ENCODE measurements around the gene MFN2. TPM values are rescaled to one million over a fixed set of nuclear protein-coding genes. Genes with fewer than 3 reads are reported as not detected.

MFN2 gene
- total RNA-seq, 1 donor from 2014 or later = 61.9 TPM

- DNase-seq = no peak
- H3K27ac Mint-ChIP-seq (ENCODE audit: unreplicated experiment) = peak overlapping the region; percentile 28
These were observed 71.8 kb downstream of the MFN2 start for GRCh38 chr1:12052008-12052573.

GRCh38 chr1:12052997-12053686, 72.9 kb downstream of the MFN2 start:
- TF ChIP-seq, protein P1, sequence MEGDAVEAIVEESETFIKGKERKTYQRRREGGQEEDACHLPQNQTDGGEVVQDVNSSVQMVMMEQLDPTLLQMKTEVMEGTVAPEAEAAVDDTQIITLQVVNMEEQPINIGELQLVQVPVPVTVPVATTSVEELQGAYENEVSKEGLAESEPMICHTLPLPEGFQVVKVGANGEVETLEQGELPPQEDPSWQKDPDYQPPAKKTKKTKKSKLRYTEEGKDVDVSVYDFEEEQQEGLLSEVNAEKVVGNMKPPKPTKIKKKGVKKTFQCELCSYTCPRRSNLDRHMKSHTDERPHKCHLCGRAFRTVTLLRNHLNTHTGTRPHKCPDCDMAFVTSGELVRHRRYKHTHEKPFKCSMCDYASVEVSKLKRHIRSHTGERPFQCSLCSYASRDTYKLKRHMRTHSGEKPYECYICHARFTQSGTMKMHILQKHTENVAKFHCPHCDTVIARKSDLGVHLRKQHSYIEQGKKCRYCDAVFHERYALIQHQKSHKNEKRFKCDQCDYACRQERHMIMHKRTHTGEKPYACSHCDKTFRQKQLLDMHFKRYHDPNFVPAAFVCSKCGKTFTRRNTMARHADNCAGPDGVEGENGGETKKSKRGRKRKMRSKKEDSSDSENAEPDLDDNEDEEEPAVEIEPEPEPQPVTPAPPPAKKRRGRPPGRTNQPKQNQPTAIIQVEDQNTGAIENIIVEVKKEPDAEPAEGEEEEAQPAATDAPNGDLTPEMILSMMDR (IDR thresholded peaks at IDR 0.05; ENCODE audit: partially characterized antibody, unreplicated experiment) = peak; percentile 9

More at GRCh38 chr1:12052008-12052573, 71.8 kb downstream of the MFN2 start:
- Mint-ChIP-seq H3K9me3 (ENCODE audit: unreplicated experiment) (peaks cover 8% of the 10 kb centered on the region), H3K36me3 (ENCODE audit: unreplicated experiment) (no peaks in the 10 kb centered on the region), H3K4me1 (ENCODE audit: low read depth, unreplicated experiment) (peaks cover 26% of the 10 kb centered on the region), H3K27me3 (ENCODE audit: unreplicated experiment) (peaks cover 8% of the 10 kb centered on the region), H3K4me3 (ENCODE audit: unreplicated experiment) (peak overlapping the region; percentile 38)
- TF ChIP-seq, protein P1 (IDR thresholded peaks at IDR 0.05; ENCODE audit: partially characterized antibody, unreplicated experiment) = no peak

DNA sequence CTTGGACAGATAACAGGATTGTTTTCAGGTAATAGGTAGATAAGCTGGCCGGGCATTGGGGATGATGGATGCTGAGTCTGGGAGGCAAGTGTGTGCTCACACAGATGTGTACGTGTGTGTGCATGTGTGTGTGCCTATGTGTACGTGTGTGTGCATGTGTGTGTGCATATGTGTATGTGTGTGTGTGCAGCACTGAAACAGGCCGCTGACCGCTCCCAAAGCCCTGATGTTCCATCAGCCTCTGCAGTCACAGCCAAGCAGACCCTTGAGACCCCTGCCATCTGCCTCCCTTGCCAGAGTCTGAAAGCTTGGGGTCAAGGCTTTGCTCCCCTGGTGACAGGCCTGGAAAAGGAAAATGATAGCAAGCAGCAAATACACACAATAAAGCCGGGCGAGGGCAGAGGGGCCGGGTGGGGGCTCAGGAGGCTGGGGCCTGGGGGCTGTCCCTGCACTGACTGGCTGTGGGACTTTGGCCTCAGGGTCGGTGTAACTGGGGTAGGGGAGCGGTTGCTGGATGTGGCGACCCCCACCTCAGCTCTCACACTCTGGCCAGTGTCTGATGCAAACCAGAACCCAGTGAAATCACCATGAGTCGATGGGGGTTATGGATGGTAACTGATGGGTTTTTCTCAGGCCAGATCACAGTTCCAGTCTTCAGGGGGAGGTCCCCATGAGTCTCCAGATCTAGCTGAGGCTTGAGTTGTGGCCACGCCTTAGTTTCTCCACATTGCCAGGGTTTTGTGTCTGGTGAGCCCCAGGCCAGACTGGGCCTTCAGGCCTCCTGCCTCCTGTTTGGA, 73.7 kb downstream of the MFN2 start:
- no peaks in the 10 kb centered on the region for H3K36me3 Mint-ChIP-seq (ENCODE audit: unreplicated experiment)
- H3K9me3 Mint-ChIP-seq (ENCODE audit: unreplicated experiment) = peaks cover 8% of the 10 kb centered on the region
- peaks cover 26% of the 10 kb centered on the region for H3K4me1 Mint-ChIP-seq (ENCODE audit: low read depth, unreplicated experiment)
- H3K4me3 Mint-ChIP-seq (ENCODE audit: unreplicated experiment) = peak overlapping the region; percentile 57
- TF ChIP-seq, protein P1 (IDR thresholded peaks at IDR 0.05; ENCODE audit: partially characterized antibody, unreplicated experiment) = no peak
- DNase-seq = peak; percentile 85
- peaks cover 8% of the 10 kb centered on the region for H3K27me3 Mint-ChIP-seq (ENCODE audit: unreplicated experiment)
- H3K27ac Mint-ChIP-seq (ENCODE audit: unreplicated experiment) = peak overlapping the region; percentile 96

More at GRCh38 chr1:12052997-12053686, 72.9 kb downstream of the MFN2 start:
- peaks cover 8% of the 10 kb centered on the region for H3K9me3 Mint-ChIP-seq (ENCODE audit: unreplicated experiment)
- no peaks in the 10 kb centered on the region for H3K36me3 Mint-ChIP-seq (ENCODE audit: unreplicated experiment)
- no peak for DNase-seq
- H3K4me1 Mint-ChIP-seq (ENCODE audit: low read depth, unreplicated experiment) = peaks cover 26% of the 10 kb centered on the region
- peaks cover 8% of the 10 kb centered on the region for H3K27me3 Mint-ChIP-seq (ENCODE audit: unreplicated experiment)
- peak overlapping the region; percentile 96 for H3K27ac Mint-ChIP-seq (ENCODE audit: unreplicated experiment)
- no peak overlapping the region for H3K4me3 Mint-ChIP-seq (ENCODE audit: unreplicated experiment)

DNA sequence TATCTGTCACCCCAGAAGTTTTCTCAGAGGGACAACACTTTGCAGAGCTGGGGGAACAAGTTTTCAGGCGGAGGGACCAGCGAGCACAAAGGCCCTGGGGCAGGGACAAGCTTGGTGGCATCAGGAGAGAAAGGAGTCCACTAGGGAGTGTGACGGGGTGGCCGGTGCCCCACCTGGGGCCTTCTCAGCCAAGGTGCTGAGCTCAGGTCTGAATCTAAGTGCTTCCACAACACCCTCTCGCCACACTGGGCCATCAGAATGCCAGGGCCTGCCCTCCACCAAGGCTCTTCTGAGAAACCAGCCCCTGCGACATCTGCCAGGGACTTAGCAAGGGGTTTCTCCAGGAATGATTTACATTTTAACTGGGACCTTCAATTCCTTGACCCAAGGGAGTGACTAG, 75.0 kb downstream of the MFN2 start:
- peak overlapping the region; percentile 38 for H3K27ac Mint-ChIP-seq (ENCODE audit: unreplicated experiment)
- H3K27me3 Mint-ChIP-seq (ENCODE audit: unreplicated experiment) = peaks cover 8% of the 10 kb centered on the region
- TF ChIP-seq, protein P1 (IDR thresholded peaks at IDR 0.05; ENCODE audit: partially characterized antibody, unreplicated experiment) = no peak
- H3K4me3 Mint-ChIP-seq (ENCODE audit: unreplicated experiment) = peak overlapping the region; percentile 42
- peaks cover 29% of the 10 kb centered on the region for H3K4me1 Mint-ChIP-seq (ENCODE audit: low read depth, unreplicated experiment)
- no peak for DNase-seq
- H3K9me3 Mint-ChIP-seq (ENCODE audit: unreplicated experiment) = peaks cover 14% of the 10 kb centered on the region
- H3K36me3 Mint-ChIP-seq (ENCODE audit: unreplicated experiment) = peaks cover 7% of the 10 kb centered on the region
